K562 (cell line): ENCODE data around the gene MAL. TPM values are rescaled to one million over a fixed set of nuclear protein-coding genes. Genes with fewer than 3 reads are reported as not detected.

Source experiments
- ATAC-seq: fragments of 200-7000 bp; cut with Tn5 transposase; 3 replicates; pipeline ENCODE4 v1.9.1; 2020; ENCODE audit warnings: moderate library complexity
- BruUV-seq: library from RNA; stranded (reverse); fragments of 400-500 nt; replicated peaks from 2 replicates; lab custom pipeline; 2021; lab: Mats Ljungman, UMichigan
- CTCF ChIA-PET: fragments of 300-600 bp; formaldehyde crosslinking; extraction: SDS; loops from one replicate; lab custom pipeline; 2021; ENCODE audit warnings: low intra/inter-chr PET ratio; lab: Yijun Ruan, JAX
- POLR2A ChIA-PET: fragments of 300-600, 350-650 bp; sonication (Branson Sonifier 250); formaldehyde crosslinking; extraction: SDS; loops from one replicate; lab custom pipeline; 2021; ENCODE audit warnings: antibody characterized with exemption, inconsistent platforms; lab: Yijun Ruan, JAX
- DNase-seq, 4 experiments: peaks; one replicate each; pipeline versions ENCODE4 v3.0.0 to v3.0.0-alpha.2; 2011 to 2018; ENCODE audit warnings: low spot score in 3 of 4, mixed read lengths in 3 of 4; ENCODE audit errors: extremely low read depth in 1 of 4
- FAIRE-seq: peaks from 2 replicates; lab custom pipeline; 2011; peaks lifted over from hg19 to GRCh38; lab: Jason Lieb, UNC
- H2AFZ ChIP-seq: 2 replicates; pipeline ENCODE4 v1.6.0; 2011; ENCODE audit warnings: low read depth, low read length, control low read depth, inconsistent platforms
- H3K27ac ChIP-seq: fragments of 200-600 bp; 3 replicates; pipeline ENCODE4 v1.8.0; 2011; ENCODE audit warnings: low read depth, mild to moderate bottlenecking, control low read depth, inconsistent platforms, low read length, moderate library complexity, mixed read lengths; ENCODE audit errors: extremely low read depth
- H3K27me3 ChIP-seq, 2 experiments: fragments of 300-600 bp in 1 of 2; 2 replicates in 1 of 2; 3 replicates in 1 of 2; pipeline versions ENCODE4 v1.6.0 to v1.8.0; 2011; ENCODE audit warnings: inconsistent platforms in 2 of 2, low read length in 2 of 2, mild to moderate bottlenecking in 1 of 2, mixed read lengths in 1 of 2, moderate library complexity in 1 of 2; ENCODE audit not compliant: control insufficient read depth in 2 of 2, insufficient read depth in 2 of 2
- H3K36me3 ChIP-seq: fragments of 300-600 bp; 3 replicates; pipeline ENCODE4 v1.8.0; 2011; ENCODE audit warnings: mild to moderate bottlenecking, low read length, inconsistent platforms; ENCODE audit not compliant: control insufficient read depth, insufficient read depth
- H3K4me1 ChIP-seq, 2 experiments: fragments of 200-600 bp in 1 of 2; replicated peaks in 1 of 2; 2 replicates in 1 of 2; 3 replicates in 1 of 2; pipeline versions ENCODE4 v1.5.1 to v1.8.0; 2011; ENCODE audit warnings: inconsistent platforms in 2 of 2, low read length in 2 of 2, mild to moderate bottlenecking in 1 of 2, mixed read lengths in 1 of 2, moderate library complexity in 1 of 2; ENCODE audit not compliant: control insufficient read depth in 2 of 2, insufficient read depth in 2 of 2
- H3K4me2 ChIP-seq: 2 replicates; pipeline ENCODE4 v1.6.1; 2011; ENCODE audit warnings: low read length, control low read depth, inconsistent platforms, mixed read lengths; ENCODE audit not compliant: insufficient read depth
- H3K4me3 ChIP-seq: fragments of 200-600 bp; sonication (generic), shearing (Covaris generic); 2 replicates; pipeline ENCODE4 v1.5.1; 2016; ENCODE audit warnings: control low read depth, inconsistent platforms
- H3K79me2 ChIP-seq: fragments of 200-600 bp; 3 replicates; pipeline ENCODE4 v1.8.0; 2011; ENCODE audit warnings: low read length, inconsistent platforms; ENCODE audit not compliant: control insufficient read depth, insufficient read depth
- H3K9ac ChIP-seq, 2 experiments: 2 replicates each; pipeline versions ENCODE4 v1.6.0 to v1.6.1; 2011; ENCODE audit warnings: low read depth in 2 of 2, low read length in 2 of 2, control low read depth in 1 of 2, inconsistent platforms in 1 of 2, mild to moderate bottlenecking in 1 of 2, mixed read lengths in 1 of 2; ENCODE audit not compliant: insufficient read depth in 1 of 2
- H3K9me1 ChIP-seq: one replicate; pipeline ENCODE4 v1.6.0; 2011; ENCODE audit warnings: inconsistent platforms, mild to moderate bottlenecking, low read length, moderate library complexity; ENCODE audit not compliant: control insufficient read depth, insufficient read depth
- H3K9me3 ChIP-seq: replicated peaks from 2 replicates; pipeline ENCODE4 v1.5.1; 2011; ENCODE audit warnings: low read depth, low read length, inconsistent platforms; ENCODE audit not compliant: control insufficient read depth, insufficient read depth
- H4K20me1 ChIP-seq: replicated peaks from 2 replicates; pipeline ENCODE4 v1.6.1; 2011; ENCODE audit warnings: low read length, inconsistent platforms, mixed read lengths; ENCODE audit not compliant: control insufficient read depth, insufficient read depth
- DNMT1 ChIP-seq: fragments of 450-650 bp; IDR thresholded peaks from 2 replicates; pipeline ENCODE4 v1.6.1; 2016; ENCODE audit warnings: antibody characterized with exemption, mild to moderate bottlenecking
- FOXP1 ChIP-seq: sonication (generic); formaldehyde crosslinking; IDR thresholded peaks from 2 replicates; pipeline ENCODE4 v1.8.0; 2022; ENCODE audit warnings: mild to moderate bottlenecking, missing genetic modification reagents
- HDAC6 ChIP-seq: IDR thresholded peaks from 2 replicates; pipeline ENCODE4 v1.6.1; 2012; ENCODE audit warnings: low read depth, mild to moderate bottlenecking, control low read depth, inconsistent platforms, low read length, moderate library complexity
- NFE2L1 ChIP-seq: fragments of 450-650 bp; IDR thresholded peaks from 2 replicates; pipeline ENCODE4 v1.6.1; 2016; ENCODE audit warnings: missing genetic modification characterization, low read depth, mild to moderate bottlenecking, missing compliant biosample characterization, moderate library complexity, borderline replicate concordance
- TFAP4 ChIP-seq: sonication (generic); formaldehyde crosslinking; IDR thresholded peaks from 2 replicates; pipeline ENCODE4 v1.8.0; 2022; ENCODE audit warnings: missing genetic modification reagents, mild to moderate bottlenecking, moderate library complexity, borderline replicate concordance
- ZC3H8 ChIP-seq: fragments of 450-650 bp; IDR thresholded peaks from 2 replicates; pipeline ENCODE4 v1.6.1; 2017
- WGBS: fragments of 100-300 bp; shearing (Covaris generic); methylation state at CpG from one replicate; pipeline ENCODE4 v1.1.6; 2016; ENCODE audit warnings: low coverage, mixed read lengths; ENCODE audit not compliant: insufficient coverage; ENCODE audit errors: missing lambda C conversion rate; 5-methylcytosine and 5-hydroxymethylcytosine counted together
- in situ Hi-C: fragments of 300-500 bp; cut with MboI; formaldehyde crosslinking; loops from 4 replicates; pipeline ENCODE4 v1.15.0; 2018; ENCODE audit warnings: inconsistent platforms, mixed read lengths
- intact Hi-C: fragments of 100-400 bp; cut with micrococcal nuclease; formaldehyde crosslinking; loops from 2 replicates; pipeline ENCODE4 v1.14.2; 2022
- polyA plus RNA-seq, 8 experiments: library from polyadenylated mRNA; depleted of rRNA in 4 of 8; stranded (reverse) in 5 of 8; unstranded in 3 of 8; fragments of >200 nt; fragmentation: Nextera tagmentation in 2 of 8; fragmentation: Illumina TruSeq in 1 of 8; extraction: Ambion mirVana in 2 of 8; extraction: Trizol in 1 of 8; gene quantifications; 2 replicates each; pipeline versions ENCODE4 v1.2.1 to v1.2.3, GENCODE V29; 2011 to 2014; ENCODE audit warnings: inconsistent platforms in 1 of 8, missing spikeins in 1 of 8
- total RNA-seq, 7 experiments: library from RNA; depleted of rRNA in 6 of 7; stranded (reverse); fragments of >200 nt in 6 of 7; fragmentation: Illumina TruSeq in 2 of 7; extraction: Trizol in 2 of 7; gene quantifications; 2 replicates each; pipeline versions ENCODE4 v1.2.1 to v1.2.3, GENCODE V29; 2011 to 2021; ENCODE audit warnings: low replicate concordance in 1 of 7

The MAL gene
- total and polyA plus RNA-seq, 9 of the 15 experiments (the other 6 are each of a cell fraction or from before 2014, with no cell fraction given) = not detected

GRCh38 chr2:95072424-95072823, 46.9 kb downstream of the MAL start:
- intact Hi-C loops = no loop called here

More at GRCh38 chr2:95072424-95072823, 46.9 kb downstream of the MAL start:
- H3K4me2 ChIP-seq = no peak overlapping the region
- no peak for FAIRE-seq
- no peak overlapping the region for H3K4me3 ChIP-seq
- peaks cover 0 to 10% of the 10 kb centered on the region in 2 experiments; a peak in 3 of 5 replicates for H3K4me1 ChIP-seq
- TF ChIP-seq FOXP1 = no peak
- TF ChIP-seq ZC3H8 = no peak
- TF ChIP-seq TFAP4 (CRISPR knock-in tag) = no peak
- TF ChIP-seq HDAC6 = no peak
- TF ChIP-seq NFE2L1 (tag) = no peak
- TF ChIP-seq DNMT1 = no peak
- TF ChIP-seq, all 486 proteins: peak for 0
- no TSS peak for BruUV-seq
- WGBS = 1% methylated on average over 4 of the region's 4 CpGs
- DNase-seq (no peak), ATAC-seq (no peak)
- H3K9me1 ChIP-seq = no peaks in the 10 kb centered on the region
- no peaks in the 10 kb centered on the region for H3K36me3 ChIP-seq
- ChIA-PET POLR2A (no interaction called here), CTCF (no interaction called here)
- H3K9ac ChIP-seq = no peak overlapping the region
- H3K27ac ChIP-seq = no peak overlapping the region
- H3K9me3 ChIP-seq = no peaks in the 10 kb centered on the region
- in situ Hi-C loops = no loop called here
- no peaks in the 10 kb centered on the region; the same call in 1 of the 2 replicates for H4K20me1 ChIP-seq
- H2AFZ ChIP-seq = no peak overlapping the region
- H3K27me3 ChIP-seq = peaks cover 3 to 48% of the 10 kb centered on the region in 2 experiments; a peak in 4 of 5 replicates
- H3K79me2 ChIP-seq = no peaks in the 10 kb centered on the region
